ENCODE measurements around the gene IFRD2. TPM values are rescaled to one million over a fixed set of nuclear protein-coding genes. Genes with fewer than 3 reads are reported as not detected.

The IFRD2 gene, protein sequence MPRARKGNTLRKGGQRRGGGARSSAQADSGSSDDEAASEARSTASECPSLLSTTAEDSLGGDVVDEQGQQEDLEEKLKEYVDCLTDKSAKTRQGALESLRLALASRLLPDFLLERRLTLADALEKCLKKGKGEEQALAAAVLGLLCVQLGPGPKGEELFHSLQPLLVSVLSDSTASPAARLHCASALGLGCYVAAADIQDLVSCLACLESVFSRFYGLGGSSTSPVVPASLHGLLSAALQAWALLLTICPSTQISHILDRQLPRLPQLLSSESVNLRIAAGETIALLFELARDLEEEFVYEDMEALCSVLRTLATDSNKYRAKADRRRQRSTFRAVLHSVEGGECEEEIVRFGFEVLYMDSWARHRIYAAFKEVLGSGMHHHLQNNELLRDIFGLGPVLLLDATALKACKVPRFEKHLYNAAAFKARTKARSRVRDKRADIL
- 133 and 152 TPM in 2 replicates for total RNA-seq

DNA sequence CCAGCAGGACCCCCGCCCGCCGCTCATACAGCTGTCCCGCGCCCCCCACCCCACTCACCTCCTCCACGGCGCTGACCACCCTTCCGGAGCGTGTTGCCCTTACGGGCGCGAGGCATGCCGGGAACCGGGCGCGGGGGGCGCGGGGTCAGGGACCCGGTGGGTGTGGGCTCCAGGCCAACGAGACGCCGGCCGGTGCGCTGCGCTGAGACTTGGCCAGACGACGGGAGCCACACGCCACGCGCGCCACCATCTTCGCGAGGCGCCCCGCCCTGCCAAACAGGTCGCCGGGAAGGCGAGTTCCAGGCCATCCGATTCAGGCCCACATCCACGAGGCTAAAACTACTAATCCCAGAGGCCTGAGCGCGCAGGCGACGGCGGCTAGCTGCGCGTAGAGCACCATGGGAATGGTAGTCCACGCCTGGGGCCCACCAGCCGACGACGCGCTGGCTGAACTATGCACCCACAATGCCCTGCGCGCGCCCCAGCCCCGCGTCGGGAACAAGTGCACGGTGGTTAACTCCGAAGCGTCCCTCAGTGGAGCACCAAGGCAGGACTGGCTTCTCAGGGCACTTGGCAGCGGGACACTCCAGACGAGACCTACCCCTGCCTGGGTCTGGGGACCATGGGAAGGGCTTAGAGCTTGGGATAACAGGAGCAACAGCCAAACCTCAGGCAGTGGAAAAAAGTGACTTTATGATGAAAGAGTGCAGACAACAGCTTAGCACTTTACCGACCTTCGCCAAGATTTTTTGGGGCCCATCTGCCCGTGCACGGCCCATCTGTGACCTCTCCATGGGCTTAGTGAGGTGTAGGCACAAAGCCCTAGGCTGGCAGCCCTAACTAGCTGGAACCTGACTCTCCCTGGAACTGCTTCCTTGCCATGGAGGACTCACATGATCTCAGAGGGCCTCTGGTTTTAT lies at the start of gene IFRD2:
TSS of gene IFRD2 (minus strand) at position 271 of the 920 bp plus-strand sequence. CDS start at position 116, 155 bp downstream.

DNA sequence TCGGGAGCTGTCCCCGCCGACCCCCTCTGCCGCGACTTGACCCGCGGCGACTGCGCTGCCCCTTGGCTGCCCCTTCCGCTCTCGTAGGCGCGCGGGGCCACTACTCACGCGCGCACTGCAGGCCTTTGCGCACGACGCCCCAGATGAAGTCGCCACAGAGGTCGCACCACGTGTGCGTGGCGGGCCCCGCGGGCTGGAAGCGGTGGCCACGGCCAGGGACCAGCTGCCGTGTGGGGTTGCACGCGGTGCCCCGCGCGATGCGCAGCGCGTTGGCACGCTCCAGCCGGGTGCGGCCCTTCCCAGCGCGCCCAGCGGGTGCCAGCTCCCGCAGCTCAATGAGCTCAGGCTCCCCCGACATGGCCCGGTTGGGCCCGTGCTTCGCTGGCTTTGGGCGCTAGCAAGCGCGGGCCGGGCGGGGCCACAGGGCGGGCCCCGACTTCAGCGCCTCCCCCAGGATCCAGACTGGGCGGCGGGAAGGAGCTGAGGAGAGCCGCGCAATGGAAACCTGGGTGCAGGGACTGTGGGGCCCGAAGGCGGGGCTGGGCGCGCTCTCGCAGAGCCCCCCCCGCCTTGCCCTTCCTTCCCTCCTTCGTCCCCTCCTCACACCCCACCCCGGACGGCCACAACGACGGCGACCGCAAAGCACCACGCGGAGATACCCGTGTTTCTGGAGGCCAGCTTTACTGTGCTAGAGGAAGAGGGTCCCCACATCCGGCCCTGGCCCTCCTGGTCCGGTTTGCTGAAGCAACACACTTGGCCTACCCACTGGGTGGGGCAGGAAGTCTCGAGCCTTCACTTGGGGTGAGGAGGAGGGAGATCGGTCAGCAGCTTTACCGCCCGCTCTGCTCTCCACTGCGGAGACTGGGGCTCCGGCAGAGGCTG lies 48.5 kb upstream of the IFRD2 start, which contains the start of gene RASSF1:
TSS of gene RASSF1 (minus strand) at position 389 of the 882 bp plus-strand sequence. CDS start at position 358, 31 bp downstream.

DNA sequence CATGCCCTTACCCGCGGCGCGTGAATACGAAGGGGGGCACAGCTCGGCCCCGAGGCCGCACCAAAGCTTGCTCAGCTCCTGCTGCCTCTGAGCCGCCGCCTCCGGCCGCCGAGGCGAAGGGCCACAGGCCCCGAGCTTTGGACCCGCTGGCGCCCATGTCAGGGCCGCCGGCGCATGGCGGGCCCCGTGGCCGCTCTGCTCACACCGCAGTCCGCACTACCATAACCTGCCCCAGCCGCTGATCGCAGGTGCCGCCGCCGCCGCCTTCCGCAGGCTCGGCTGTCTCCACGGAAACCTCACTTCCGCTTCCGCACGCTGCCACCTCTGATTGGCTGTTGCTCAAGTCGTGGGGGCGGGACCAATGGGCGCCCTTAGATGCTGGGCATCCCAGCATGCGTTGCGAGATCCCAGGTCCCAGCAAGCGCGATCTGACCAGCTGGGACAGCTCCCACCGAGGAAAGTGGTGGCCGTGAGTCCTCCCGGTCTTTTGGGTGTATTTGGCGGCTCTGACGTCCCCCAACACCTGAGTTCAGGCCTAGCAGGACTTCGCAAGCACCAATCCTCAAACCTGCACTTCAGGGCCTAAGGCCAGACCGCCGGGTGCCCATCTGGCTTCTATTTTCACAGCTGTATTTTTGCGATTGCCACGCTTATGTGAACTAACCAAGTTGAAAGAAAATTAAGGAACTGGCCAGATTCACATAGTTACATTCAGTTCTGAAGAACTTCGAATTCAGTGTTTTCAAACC lies 35.9 kb upstream of the IFRD2 start, which contains the start of gene TUSC2:
TSS of gene TUSC2 (minus strand) at position 281 of the 749 bp plus-strand sequence. CDS start at position 157, 124 bp downstream.

DNA sequence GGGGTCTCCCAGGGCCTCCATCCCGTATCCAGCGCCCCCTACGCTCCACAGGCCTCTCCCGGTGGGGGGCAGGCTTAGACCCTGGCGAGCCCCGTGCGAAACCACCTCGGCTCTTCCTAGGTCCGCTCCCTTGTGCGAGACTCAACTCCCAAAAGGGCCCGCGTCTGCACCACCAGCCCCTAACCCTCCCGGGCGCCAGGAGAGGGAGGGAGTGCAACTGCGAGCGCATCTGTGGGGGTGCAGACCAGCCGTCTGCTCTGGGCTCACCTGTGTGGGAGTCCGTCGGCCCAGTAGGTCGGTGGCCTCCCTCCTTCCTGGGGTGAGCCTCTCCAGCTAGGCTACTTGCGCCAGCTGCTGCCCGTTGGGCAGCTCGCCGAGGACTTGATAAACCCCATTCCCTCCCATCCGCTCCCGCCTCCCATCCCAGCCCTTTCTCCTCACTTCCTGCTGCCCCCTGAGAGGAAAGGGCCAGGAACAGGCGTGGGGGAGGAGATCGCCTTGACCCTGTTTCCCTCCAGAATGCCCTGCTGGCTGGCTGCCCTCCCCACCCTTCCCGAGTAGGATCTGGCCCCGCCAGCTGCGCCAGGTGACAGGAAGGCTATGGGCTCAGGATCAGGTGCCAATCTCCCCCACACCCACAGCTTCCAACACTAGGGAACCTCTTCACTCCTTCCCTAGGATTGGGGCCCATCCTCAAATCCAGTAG lies 30.3 kb upstream of the IFRD2 start, which contains the start of gene HYAL2:
TSS of gene HYAL2 (minus strand) at position 360 of the 706 bp plus-strand sequence. CDS start 2,256 bp downstream, outside the sequence.

DNA sequence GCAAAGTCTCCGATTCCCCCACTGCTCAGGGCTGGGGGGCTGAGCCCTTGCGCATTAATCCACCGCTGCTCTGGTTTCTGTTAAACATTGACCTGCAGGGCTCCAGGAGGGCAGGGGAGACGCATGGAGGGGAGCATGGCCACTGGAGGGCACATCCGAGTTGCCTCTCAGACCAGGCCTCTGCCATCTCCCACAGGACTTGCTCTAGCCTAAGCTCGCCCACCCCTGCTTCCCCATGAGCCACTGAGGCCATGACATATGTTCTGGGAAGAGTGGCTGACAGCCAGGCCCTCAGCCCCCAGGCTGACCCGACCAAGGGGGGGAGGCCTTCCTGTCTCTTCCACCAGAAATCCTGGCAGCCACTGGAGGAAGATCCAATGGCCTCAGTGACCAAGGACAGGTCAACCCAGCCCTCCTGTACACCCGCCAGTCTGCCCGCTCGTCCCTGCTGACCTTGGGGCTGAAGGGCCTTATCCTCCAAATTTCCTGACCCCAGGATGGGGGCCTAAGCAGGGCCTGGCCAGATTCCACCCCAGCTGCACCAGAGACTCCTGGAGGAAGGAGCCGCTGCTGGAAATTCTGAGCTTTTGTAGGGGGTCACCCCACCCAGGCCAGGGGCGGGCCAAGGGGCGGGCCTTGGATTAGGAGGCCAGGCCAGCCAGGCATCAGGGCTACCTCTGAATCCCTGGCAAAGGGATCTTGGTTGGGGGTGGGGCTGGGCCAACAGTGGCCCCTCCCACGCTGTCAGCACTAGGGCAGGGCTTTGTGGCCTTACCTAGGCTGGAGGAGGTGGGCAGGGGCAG lies 11.0 kb upstream of the IFRD2 start, which contains the start of gene HYAL1:
TSS of gene HYAL1 (minus strand) at position 562 of the 803 bp plus-strand sequence. CDS start 618 bp downstream, outside the sequence.

DNA sequence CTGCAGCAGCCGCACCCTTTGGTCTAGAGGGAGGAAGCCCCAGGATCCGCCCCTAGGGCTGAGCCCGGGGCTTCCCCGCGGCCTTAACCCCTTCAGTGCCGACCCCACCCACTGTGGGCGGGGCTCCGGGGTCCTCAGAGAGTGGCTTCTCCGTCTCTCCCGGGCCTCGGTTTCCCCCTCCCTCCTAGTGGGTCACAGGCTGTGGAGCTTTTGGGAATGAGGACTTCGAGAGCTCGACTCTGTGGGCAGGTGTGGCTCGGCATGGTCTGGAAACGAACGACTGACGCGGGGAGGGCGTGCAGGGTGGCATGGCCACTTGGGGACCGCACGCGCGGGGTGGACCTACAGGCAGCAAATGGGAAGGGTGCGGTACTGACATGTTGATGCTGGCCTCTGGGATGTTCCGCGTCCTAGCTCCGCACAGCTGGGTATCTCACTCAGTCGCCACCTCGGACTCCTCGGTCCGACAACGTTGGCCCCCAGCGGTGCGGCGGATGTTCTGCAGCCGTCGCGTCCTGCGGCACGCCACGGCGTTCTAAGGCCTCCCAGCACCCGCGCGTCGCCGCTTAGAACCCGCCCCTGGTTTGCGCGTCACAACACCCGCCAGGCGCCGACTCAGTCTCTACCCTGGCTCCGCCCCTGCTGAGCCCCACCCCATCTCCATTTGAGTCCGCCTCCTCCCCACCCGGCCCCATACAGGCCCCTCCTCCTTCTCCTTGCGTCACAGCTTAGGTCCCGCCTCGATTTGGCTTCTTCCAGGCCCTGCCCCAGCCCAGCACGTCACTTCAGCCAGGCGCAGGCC lies 6.8 kb upstream of the IFRD2 start, which contains the start of the genes HYAL3 and NAA80:
TSS of gene HYAL3 (minus strand) at position 570 of the 802 bp plus-strand sequence. CDS start 3,803 bp downstream, outside the sequence.
TSS of gene NAA80 (minus strand) at position 570 of the 802 bp plus-strand sequence. CDS start 1,942 bp downstream, outside the sequence.

DNA sequence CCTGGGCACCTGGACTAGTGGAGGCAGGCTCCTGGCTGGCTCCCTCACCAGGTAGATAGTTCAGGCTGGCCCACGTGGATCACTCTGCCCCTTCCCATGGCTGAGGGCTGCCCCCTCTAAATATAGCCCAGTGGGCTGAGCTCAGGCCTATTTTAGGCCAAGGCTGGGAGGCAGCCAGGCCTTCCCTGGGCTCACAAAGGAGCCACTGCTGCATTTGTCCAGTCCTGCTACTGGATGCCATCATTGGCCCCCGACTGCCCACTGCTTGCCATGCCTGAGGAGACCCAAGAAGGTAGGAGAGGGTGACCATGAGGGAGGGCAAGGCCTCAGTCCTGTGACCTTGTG lies 13.4 kb downstream of the IFRD2 start, which contains the start of gene LSMEM2:
TSS of gene LSMEM2 (plus strand) at position 208 of the 345 bp plus-strand sequence. CDS start at position 235, 27 bp downstream.

GRCh38 chr3:50268703-50269451 lies 23.4 kb downstream of the IFRD2 start, which contains the start of gene SEMA3B:
SEMA3B (plus strand) TSS chr3:50269147; CDS start chr3:50269241, 94 bp downstream.

Other genes with a start within 250 kb of the IFRD2 start
- gene RBM5, start 203.5 kb downstream of the IFRD2 start, total RNA-seq: 126 and 161 TPM in 2 replicates
- 0.73 and 6.5 TPM in 2 replicates for gene SEMA3F, start 137.1 kb downstream of the IFRD2 start, total RNA-seq
- gene GNAT1, start 100.8 kb downstream of the IFRD2 start, total RNA-seq: not detected in 2 replicates
- not detected in 2 replicates for gene SLC38A3, start 87.2 kb downstream of the IFRD2 start, total RNA-seq
- 231 and 232 TPM in 2 replicates for gene GNAI2, start 56.2 kb downstream of the IFRD2 start, total RNA-seq
- 0.59 and 0.73 TPM in 2 replicates for gene SEMA3B, start 23.3 kb downstream of the IFRD2 start, total RNA-seq
- not detected in 2 replicates for gene LSMEM2, start 13.3 kb downstream of the IFRD2 start, total RNA-seq
- gene HYAL3, start 7.0 kb upstream of the IFRD2 start, total RNA-seq: 3.3 and 5.7 TPM in 2 replicates
- 11.5 and 15.8 TPM in 2 replicates for gene NAA80, start 7.0 kb upstream of the IFRD2 start, total RNA-seq
- gene HYAL1, start 11.1 kb upstream of the IFRD2 start, total RNA-seq: 2.7 and 3.7 TPM in 2 replicates
- gene HYAL2, start 30.3 kb upstream of the IFRD2 start, total RNA-seq: 32.0 and 34.4 TPM in 2 replicates
- 10.7 and 11.9 TPM in 2 replicates for gene TUSC2, start 35.8 kb upstream of the IFRD2 start, total RNA-seq
- 23.9 and 25.0 TPM in 2 replicates for gene RASSF1, start 48.4 kb upstream of the IFRD2 start, total RNA-seq
- under 0.01 and 0.20 TPM in 2 replicates for gene ZMYND10, start 53.3 kb upstream of the IFRD2 start, total RNA-seq
- 23.5 and 28.7 TPM in 2 replicates for gene NPRL2, start 58.3 kb upstream of the IFRD2 start, total RNA-seq
- 18.8 and 25.4 TPM in 2 replicates for gene CYB561D2, start 58.4 kb upstream of the IFRD2 start, total RNA-seq
- gene TMEM115, start 67.1 kb upstream of the IFRD2 start, total RNA-seq: 54.2 and 55.9 TPM in 2 replicates
- not detected in 2 replicates for gene CACNA2D2, start 211.2 kb upstream of the IFRD2 start, total RNA-seq

Data from subcutaneous preadipocyte (primary cell).